T follicular helper cell (primary cell): ENCODE results near the gene CDH13.

Experiments used
- DNase-seq: peaks from one replicate; pipeline ENCODE4 v3.0.0-alpha.2; 2020; ENCODE audit warnings: low read depth

The CDH13 gene

GRCh38 chr16:83619381-83620150, 992.8 kb downstream of the CDH13 start:
- no peak for DNase-seq

- DNase-seq = no peak
These were observed 995.2 kb downstream of the CDH13 start for GRCh38 chr16:83622010-83622409.

GRCh38 chr16:83623091-83623730, 996.4 kb downstream of the CDH13 start:
- DNase-seq = no peak

GRCh38 chr16:83623892-83624291, 997.1 kb downstream of the CDH13 start:
- no peak for DNase-seq

- no peak for DNase-seq
These were observed 997.8 kb downstream of the CDH13 start for GRCh38 chr16:83624429-83625120.

- DNase-seq = no peak
These were observed 999.4 kb downstream of the CDH13 start for GRCh38 chr16:83626204-83626603.

- no peak for DNase-seq
These were observed 999.9 kb downstream of the CDH13 start for GRCh38 chr16:83626676-83627075.

GRCh38 chr16:83627996-83628395, 1001.2 kb downstream of the CDH13 start:
- no peak for DNase-seq

GRCh38 chr16:83629426-83629825, 1002.7 kb downstream of the CDH13 start:
- DNase-seq = no peak

- DNase-seq = no peak
These were observed 1003.1 kb downstream of the CDH13 start for GRCh38 chr16:83629836-83630235.

GRCh38 chr16:83630979-83631378, 1004.2 kb downstream of the CDH13 start:
- DNase-seq = no peak

- no peak for DNase-seq
These were observed 1006.5 kb downstream of the CDH13 start for GRCh38 chr16:83633286-83633685.

GRCh38 chr16:83648347-83648746, 1021.6 kb downstream of the CDH13 start:
- DNase-seq = no peak

GRCh38 chr16:83651871-83652270, 1025.1 kb downstream of the CDH13 start:
- no peak for DNase-seq

GRCh38 chr16:83652943-83653342, 1026.2 kb downstream of the CDH13 start:
- DNase-seq = no peak

GRCh38 chr16:83653785-83654184, 1027.0 kb downstream of the CDH13 start:
- DNase-seq = no peak

GRCh38 chr16:83660282-83660681, 1033.5 kb downstream of the CDH13 start:
- no peak for DNase-seq

GRCh38 chr16:83661656-83662055, 1034.9 kb downstream of the CDH13 start:
- DNase-seq = no peak

GRCh38 chr16:83666449-83666848, 1039.7 kb downstream of the CDH13 start:
- DNase-seq = no peak

GRCh38 chr16:83669456-83669855, 1042.7 kb downstream of the CDH13 start:
- DNase-seq = no peak

- DNase-seq = no peak
These were observed 1048.3 kb downstream of the CDH13 start for GRCh38 chr16:83674931-83675535.

- no peak for DNase-seq
These were observed 1049.3 kb downstream of the CDH13 start for GRCh38 chr16:83676086-83676485.

- no peak for DNase-seq
These were observed 1054.2 kb downstream of the CDH13 start for GRCh38 chr16:83680980-83681379.
